H9 (cell line): ENCODE results near the gene GNPAT. TPM values are rescaled to one million over a fixed set of nuclear protein-coding genes. Genes with fewer than 3 reads are reported as not detected.

Source experiments
- DNase-seq: peaks from one replicate; pipeline ENCODE4 v3.0.0-alpha.2; 2017
- H2AFZ ChIP-seq: one replicate; pipeline ENCODE4 v1.6.1; 2013; ENCODE audit warnings: mild to moderate bottlenecking, low read length, control low read depth, moderate library complexity
- H2AK5ac ChIP-seq: 2 replicates; pipeline ENCODE4 v1.6.1; 2013; ENCODE audit warnings: low read length, control low read depth, mixed read lengths; ENCODE audit not compliant: insufficient read length
- H2BK120ac ChIP-seq: one replicate; pipeline ENCODE4 v1.6.1; 2013; ENCODE audit warnings: low read depth, mild to moderate bottlenecking, low read length, control low read depth, inconsistent platforms; ENCODE audit not compliant: poor library complexity, severe bottlenecking
- H2BK12ac ChIP-seq: 2 replicates; pipeline ENCODE4 v1.6.1; 2013; ENCODE audit warnings: low read length, control low read depth, mixed read lengths, low read depth; ENCODE audit not compliant: insufficient read length
- H2BK15ac ChIP-seq: 2 replicates; pipeline ENCODE4 v1.6.1; 2013; ENCODE audit warnings: low read depth, low read length, control low read depth
- H2BK20ac ChIP-seq: one replicate; pipeline ENCODE4 v1.6.1; 2013; ENCODE audit warnings: low read depth, mild to moderate bottlenecking, low read length, control low read depth, inconsistent platforms; ENCODE audit not compliant: poor library complexity, severe bottlenecking
- H2BK5ac ChIP-seq: 2 replicates; pipeline ENCODE4 v1.6.1; 2013; ENCODE audit warnings: low read length, control low read depth, mixed read lengths; ENCODE audit not compliant: insufficient read length
- H3K14ac ChIP-seq: 2 replicates; pipeline ENCODE4 v1.6.1; 2013; ENCODE audit warnings: low read length, control low read depth; ENCODE audit not compliant: insufficient read depth
- H3K18ac ChIP-seq: 2 replicates; pipeline ENCODE4 v1.6.1; 2013; ENCODE audit warnings: low read depth, mild to moderate bottlenecking, mixed read lengths, low read length, control low read depth; ENCODE audit not compliant: insufficient read length
- H3K23ac ChIP-seq: 2 replicates; pipeline ENCODE4 v1.6.1; 2013; ENCODE audit warnings: low read length, control low read depth, mixed read lengths, low read depth; ENCODE audit not compliant: insufficient read length
- H3K23me2 ChIP-seq: 2 replicates; pipeline ENCODE4 v1.6.1; 2013; ENCODE audit warnings: low read depth, mild to moderate bottlenecking, mixed read lengths, low read length, control low read depth; ENCODE audit not compliant: insufficient read length, poor library complexity, severe bottlenecking
- H3K27ac ChIP-seq: 2 replicates; pipeline ENCODE4 v1.5.1; 2013; ENCODE audit warnings: low read length, control low read depth, mixed read lengths, low read depth; ENCODE audit not compliant: insufficient read length
- H3K27me3 ChIP-seq: 2 replicates; pipeline ENCODE4 v1.6.1; 2013; ENCODE audit warnings: low read length, control low read depth, inconsistent platforms; ENCODE audit not compliant: insufficient read depth
- H3K4ac ChIP-seq: 2 replicates; pipeline ENCODE4 v1.6.1; 2013; ENCODE audit warnings: low read depth, mild to moderate bottlenecking, control low read depth, inconsistent platforms, low read length, moderate library complexity
- H3K4me1 ChIP-seq: 2 replicates; pipeline ENCODE4 v1.6.1; 2013; ENCODE audit warnings: low read length, control low read depth, inconsistent platforms; ENCODE audit not compliant: insufficient read depth
- H3K4me2 ChIP-seq: 2 replicates; pipeline ENCODE4 v1.6.1; 2013; ENCODE audit warnings: low read length, control low read depth, mixed read lengths; ENCODE audit not compliant: insufficient read length, insufficient read depth
- H3K56ac ChIP-seq: 2 replicates; pipeline ENCODE4 v1.6.1; 2013; ENCODE audit warnings: low read depth, mild to moderate bottlenecking, mixed read lengths, low read length, control low read depth; ENCODE audit not compliant: insufficient read length
- H3K79me1 ChIP-seq: 2 replicates; pipeline ENCODE4 v1.6.1; 2013; ENCODE audit warnings: low read depth, mild to moderate bottlenecking, moderate library complexity, low read length, control low read depth, inconsistent platforms; ENCODE audit not compliant: insufficient read depth, poor library complexity, severe bottlenecking
- H3K79me2 ChIP-seq: 2 replicates; pipeline ENCODE4 v1.6.1; 2013; ENCODE audit warnings: low read length, control low read depth, inconsistent platforms; ENCODE audit not compliant: insufficient read depth
- H3K9ac ChIP-seq: 2 replicates; pipeline ENCODE4 v1.6.1; 2013; ENCODE audit warnings: low read length, control low read depth, mixed read lengths; ENCODE audit not compliant: insufficient read length; ENCODE audit errors: extremely low read depth
- H3K9me3 ChIP-seq: one replicate; pipeline ENCODE4 v1.6.1; 2013; ENCODE audit warnings: low read depth, low read length, inconsistent platforms; ENCODE audit not compliant: control insufficient read depth
- H3T11ph ChIP-seq: one replicate; pipeline ENCODE4 v1.6.1; 2013; ENCODE audit warnings: mild to moderate bottlenecking, low read length, control low read depth, inconsistent platforms
- H4K20me1 ChIP-seq: one replicate; pipeline ENCODE4 v1.6.1; 2013; ENCODE audit not compliant: control insufficient read depth, insufficient read length, insufficient read depth
- H4K5ac ChIP-seq: 2 replicates; pipeline ENCODE4 v1.6.1; 2013; ENCODE audit warnings: low read depth, mild to moderate bottlenecking, mixed read lengths, low read length, control low read depth; ENCODE audit not compliant: insufficient read length
- H4K8ac ChIP-seq: replicated peaks from 2 replicates; pipeline ENCODE4 v1.6.1; 2013; ENCODE audit warnings: low read length, control low read depth, mixed read lengths, low read depth; ENCODE audit not compliant: insufficient read length
- H4K91ac ChIP-seq: 2 replicates; pipeline ENCODE4 v1.6.1; 2013; ENCODE audit warnings: low read depth, mild to moderate bottlenecking, moderate library complexity, mixed read lengths, low read length, control low read depth; ENCODE audit not compliant: insufficient read length
- H3K27ac Mint-ChIP-seq, 3 experiments: 2 replicates in 2 of 3; 3 replicates in 1 of 3; pipeline ENCODE4 v1.8.0; 2020 to 2021; ENCODE audit warnings: mixed read lengths in 3 of 3, mild to moderate bottlenecking in 1 of 3, moderate library complexity in 1 of 3
- H3K27me3 Mint-ChIP-seq: 2 replicates; pipeline ENCODE4 v1.8.0; 2021; ENCODE audit warnings: low read depth, mild to moderate bottlenecking, moderate library complexity, mixed read lengths
- H3K36me3 Mint-ChIP-seq, 3 experiments: 2 replicates in 2 of 3; 3 replicates in 1 of 3; pipeline ENCODE4 v1.8.0; 2020 to 2021; ENCODE audit warnings: low read depth in 3 of 3, mixed read lengths in 3 of 3; ENCODE audit not compliant: insufficient read depth in 1 of 3
- H3K4me1 Mint-ChIP-seq, 2 experiments: 2 replicates each; pipeline ENCODE4 v1.8.0; 2020; ENCODE audit warnings: mixed read lengths in 2 of 2
- H3K4me3 Mint-ChIP-seq, 2 experiments: 2 replicates in 1 of 2; 3 replicates in 1 of 2; pipeline ENCODE4 v1.8.0; 2020 to 2021; ENCODE audit warnings: mild to moderate bottlenecking in 2 of 2, mixed read lengths in 2 of 2, moderate library complexity in 1 of 2
- H3K9me3 Mint-ChIP-seq, 2 experiments: 2 replicates in 1 of 2; 3 replicates in 1 of 2; pipeline ENCODE4 v1.8.0; 2020; ENCODE audit warnings: mild to moderate bottlenecking in 2 of 2, mixed read lengths in 2 of 2, moderate library complexity in 1 of 2
- WGBS: extraction: QIAGEN DNeasy Blood & Tissue Kit; methylation state at CpG from one replicate; pipeline ENCODE4 v1.1.7; 2013; ENCODE audit warnings: missing lambda C conversion rate, low lambda C conversion rate, mixed read lengths; ENCODE audit not compliant: insufficient read length; ENCODE audit errors: extremely low coverage; 5-methylcytosine and 5-hydroxymethylcytosine counted together
- total RNA-seq: library from RNA; stranded (reverse); gene quantifications from 2 replicates; pipeline ENCODE4 v1.2.1, GENCODE V29; 2021
- TF ChIP-seq, protein P1 (sequence below): fragments of 200-600 bp; sonication (generic); conservative IDR thresholded peaks from 3 replicates; pipeline ENCODE4 v1.8.0; 2021; ENCODE audit warnings: antibody characterized with exemption, mild to moderate bottlenecking

Gene GNPAT
- total RNA-seq, 1 experiment from 2014 or later = 38.1 TPM

DNA sequence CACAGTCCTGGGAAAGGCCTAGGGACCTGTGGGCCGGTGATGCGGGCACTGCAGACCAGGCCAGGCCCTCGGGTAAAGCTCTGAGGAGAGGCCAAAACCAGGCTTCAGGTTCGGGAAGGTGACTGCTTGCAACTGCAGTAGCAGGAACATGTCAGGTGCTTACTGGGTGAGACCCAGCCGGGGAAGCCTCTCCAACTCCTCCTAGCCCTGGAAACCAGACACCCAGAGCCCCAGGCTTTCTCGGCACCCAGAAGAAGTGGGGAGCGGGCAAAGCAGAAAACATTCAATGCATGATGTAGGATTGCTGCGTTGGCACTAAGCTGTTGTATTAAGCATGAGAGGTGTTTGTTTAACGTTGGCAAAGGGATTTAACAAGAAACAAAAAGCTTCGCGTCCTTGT lies 20.2 kb upstream of the GNPAT start:
- no peaks in the 10 kb centered on the region for H3K23me2 ChIP-seq

More for the DNA sequence above, 20.2 kb upstream of the GNPAT start:
- no peak overlapping the region for H3K56ac ChIP-seq
- H3K4me2 ChIP-seq = no peak overlapping the region
- no peak overlapping the region for H2BK120ac ChIP-seq
- Mint-ChIP-seq H3K27ac (no peak overlapping the region), H3K9me3 (no peaks in the 10 kb centered on the region; a peak in 1 of 5 replicates), H3K36me3 (peaks cover 0 to 20% (median 17%) of the 10 kb centered on the region in 3 experiments; a peak in 5 of 7 replicates), H3K4me3 (no peak overlapping the region), H3K4me1 (peaks cover 15 to 19% of the 10 kb centered on the region in 2 experiments), H3K27me3 (peaks cover 55% of the 10 kb centered on the region)
- no CpG with 5 or more reads among the region's 11 CpGs for WGBS
- no peak overlapping the region for H2BK12ac ChIP-seq
- H3K14ac ChIP-seq = no peak overlapping the region
- H3K4ac ChIP-seq = no peak overlapping the region
- H3K79me2 ChIP-seq = no peaks in the 10 kb centered on the region
- H4K91ac ChIP-seq = no peak overlapping the region
- H3K4me1 ChIP-seq = no peaks in the 10 kb centered on the region
- H2AFZ ChIP-seq = no peak overlapping the region
- peaks cover 17% of the 10 kb centered on the region; the same call in 1 of the 2 replicates for H3K27me3 ChIP-seq
- no peak overlapping the region for H2AK5ac ChIP-seq
- no peaks in the 10 kb centered on the region for H4K20me1 ChIP-seq
- H3K9me3 ChIP-seq = no peaks in the 10 kb centered on the region
- TF ChIP-seq, protein P1, sequence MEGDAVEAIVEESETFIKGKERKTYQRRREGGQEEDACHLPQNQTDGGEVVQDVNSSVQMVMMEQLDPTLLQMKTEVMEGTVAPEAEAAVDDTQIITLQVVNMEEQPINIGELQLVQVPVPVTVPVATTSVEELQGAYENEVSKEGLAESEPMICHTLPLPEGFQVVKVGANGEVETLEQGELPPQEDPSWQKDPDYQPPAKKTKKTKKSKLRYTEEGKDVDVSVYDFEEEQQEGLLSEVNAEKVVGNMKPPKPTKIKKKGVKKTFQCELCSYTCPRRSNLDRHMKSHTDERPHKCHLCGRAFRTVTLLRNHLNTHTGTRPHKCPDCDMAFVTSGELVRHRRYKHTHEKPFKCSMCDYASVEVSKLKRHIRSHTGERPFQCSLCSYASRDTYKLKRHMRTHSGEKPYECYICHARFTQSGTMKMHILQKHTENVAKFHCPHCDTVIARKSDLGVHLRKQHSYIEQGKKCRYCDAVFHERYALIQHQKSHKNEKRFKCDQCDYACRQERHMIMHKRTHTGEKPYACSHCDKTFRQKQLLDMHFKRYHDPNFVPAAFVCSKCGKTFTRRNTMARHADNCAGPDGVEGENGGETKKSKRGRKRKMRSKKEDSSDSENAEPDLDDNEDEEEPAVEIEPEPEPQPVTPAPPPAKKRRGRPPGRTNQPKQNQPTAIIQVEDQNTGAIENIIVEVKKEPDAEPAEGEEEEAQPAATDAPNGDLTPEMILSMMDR = no peak
- H3T11ph ChIP-seq = no peak overlapping the region
- H3K27ac ChIP-seq = no peak overlapping the region
- no peak overlapping the region for H4K8ac ChIP-seq
- no peak overlapping the region for H2BK5ac ChIP-seq
- no peak for DNase-seq
- no peak overlapping the region for H3K18ac ChIP-seq
- no peak overlapping the region for H4K5ac ChIP-seq
- H3K23ac ChIP-seq = no peak overlapping the region
- H3K79me1 ChIP-seq = no peaks in the 10 kb centered on the region
- no peak overlapping the region for H2BK20ac ChIP-seq
- no peak overlapping the region for H3K9ac ChIP-seq
- no peak overlapping the region for H2BK15ac ChIP-seq
